OCI-LY1 (cell line): ENCODE data around the gene NBL1.
A peak's percentile ranks its signal among the peaks of the same experiment; 100 is the strongest.

Experiments
- H2AFZ ChIP-seq: fragments of 200-600 bp; sonication (generic), shearing (Covaris generic); 2 replicates; pipeline ENCODE4 v1.6.0; 2014; ENCODE audit warnings: antibody characterized with exemption, mild to moderate bottlenecking, low read length
- H3F3A ChIP-seq: fragments of 200-600 bp; sonication (generic), shearing (Covaris generic); 2 replicates; pipeline ENCODE4 v1.6.0; 2014; ENCODE audit warnings: mild to moderate bottlenecking, antibody characterized with exemption, low read length, moderate library complexity; ENCODE audit not compliant: insufficient read depth
- H3K27ac ChIP-seq: fragments of 200-600 bp; sonication (generic); 2 replicates; pipeline ENCODE4 v1.5.1; 2014; ENCODE audit warnings: low read length, mixed run types, mild to moderate bottlenecking, low read depth; ENCODE audit not compliant: poor library complexity, severe bottlenecking
- H3K27me3 ChIP-seq: fragments of 200-600 bp; sonication (generic); 2 replicates; pipeline ENCODE4 v1.6.0; 2014; ENCODE audit warnings: antibody characterized with exemption, mild to moderate bottlenecking, low read length, moderate library complexity; ENCODE audit not compliant: insufficient read depth
- H3K36me3 ChIP-seq: fragments of 200-600 bp; sonication (generic); 2 replicates; pipeline ENCODE4 v1.6.1; 2014; ENCODE audit warnings: mild to moderate bottlenecking, antibody characterized with exemption, low read length, moderate library complexity, mixed read lengths; ENCODE audit not compliant: insufficient read depth
- H3K4me1 ChIP-seq: fragments of 200-600 bp; sonication (generic); 2 replicates; pipeline ENCODE4 v1.5.1; 2014; ENCODE audit warnings: mild to moderate bottlenecking, low read length, moderate library complexity; ENCODE audit not compliant: insufficient read depth, severe bottlenecking
- H3K4me2 ChIP-seq: fragments of 200-600 bp; sonication (generic), shearing (Covaris generic); 2 replicates; pipeline ENCODE4 v1.6.1; 2014; ENCODE audit warnings: low read length
- H3K4me3 ChIP-seq: fragments of 200-600 bp; sonication (generic); 2 replicates; pipeline ENCODE4 v1.5.1; 2014; ENCODE audit warnings: low read length, low read depth, mild to moderate bottlenecking, mixed read lengths; ENCODE audit not compliant: poor library complexity, severe bottlenecking
- H3K79me2 ChIP-seq: fragments of 200-600 bp; shearing (Covaris generic); 2 replicates; pipeline ENCODE4 v1.6.1; 2016; ENCODE audit warnings: mixed run types, low read length, mixed read lengths; ENCODE audit not compliant: insufficient read depth
- H3K9ac ChIP-seq: fragments of 200-600 bp; sonication (generic), shearing (Covaris generic); 2 replicates; pipeline ENCODE4 v1.6.1; 2014; ENCODE audit warnings: mild to moderate bottlenecking, low read length, mixed read lengths
- H3K9me2 ChIP-seq: fragments of 200-600 bp; sonication (generic), shearing (Covaris generic); 2 replicates; pipeline ENCODE4 v1.6.1; 2014; ENCODE audit warnings: low read depth, mild to moderate bottlenecking, low read length, mixed read lengths
- H3K9me3 ChIP-seq: fragments of 200-600 bp; shearing (Covaris generic); 2 replicates; pipeline ENCODE4 v1.6.1; 2014; ENCODE audit warnings: low read length, mixed read lengths
- H4K20me1 ChIP-seq: fragments of 200-600 bp; sonication (generic), shearing (Covaris generic); 2 replicates; pipeline ENCODE4 v1.6.0; 2016; ENCODE audit warnings: mild to moderate bottlenecking, low read length; ENCODE audit not compliant: insufficient read depth
- CTCF ChIP-seq: fragments of 200-600 bp; sonication (generic), shearing (Covaris generic); IDR thresholded peaks from 2 replicates; pipeline ENCODE4 v1.5.1; 2017; ENCODE audit warnings: mild to moderate bottlenecking, antibody characterized with exemption, low read length, moderate library complexity, mixed read lengths
- EZH2 ChIP-seq: fragments of 200-600 bp; sonication (generic), shearing (Covaris generic); IDR thresholded peaks from 2 replicates; pipeline ENCODE4 v1.8.0; 2017; ENCODE audit warnings: borderline replicate concordance, mixed run types, mild to moderate bottlenecking, antibody characterized with exemption, low read length, moderate library complexity, mixed read lengths

The NBL1 gene

DNA sequence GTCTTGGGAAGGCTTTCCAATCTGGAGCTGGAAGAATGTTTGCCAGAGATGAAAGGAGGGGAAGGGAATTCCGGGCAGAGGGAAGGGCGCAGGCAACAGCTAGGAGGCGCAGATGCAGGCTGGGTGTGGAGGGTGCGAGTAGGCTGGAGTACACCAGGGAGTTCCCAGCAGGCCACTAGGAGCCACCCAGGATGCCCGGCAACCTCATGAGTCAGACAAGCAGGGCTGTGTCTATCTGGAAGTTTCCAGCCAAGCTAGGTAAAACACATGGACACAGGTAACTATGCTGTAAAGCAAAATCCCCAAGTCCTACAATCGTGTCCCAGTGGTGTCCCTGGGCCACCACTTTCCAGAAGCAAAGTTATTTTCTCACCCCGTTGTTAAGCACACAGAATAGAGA, 990 bp upstream of the NBL1 start:
- Histone ChIP-seq H3K79me2 (no peaks in the 10 kb centered on the region), H3K9ac (no peak overlapping the region), H3K36me3 (no peaks in the 10 kb centered on the region), H3K9me2 (no peaks in the 10 kb centered on the region), H3K9me3 (no peaks in the 10 kb centered on the region), H3K4me2 (no peak overlapping the region), H3K4me3 (no peak overlapping the region), H3F3A (no peaks in the 10 kb centered on the region), H2AFZ (no peak overlapping the region), H3K4me1 (peaks cover 36% of the 10 kb centered on the region), H4K20me1 (no peaks in the 10 kb centered on the region), H3K27me3 (no peaks in the 10 kb centered on the region; the same call in 1 of the 2 replicates), H3K27ac (no peak overlapping the region)
- TF ChIP-seq CTCF = no peak

DNA sequence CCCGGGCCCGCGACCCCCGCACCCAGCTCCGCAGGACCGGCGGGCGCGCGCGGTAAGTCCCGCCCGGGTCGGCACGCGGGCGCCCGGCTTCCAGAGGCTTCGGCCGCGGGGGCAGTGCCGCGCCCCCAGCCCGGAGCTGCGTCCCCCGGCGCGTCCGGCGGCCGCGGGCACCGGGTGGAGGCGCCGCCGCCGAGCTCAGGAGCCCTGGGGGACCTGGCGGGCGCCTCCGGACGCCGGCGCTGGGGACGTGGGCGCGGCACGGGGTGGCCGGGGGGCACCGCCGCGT, 227 bp downstream of the NBL1 start:
- peak overlapping the region; percentile 59; the same call in 1 of the 2 replicates for H3K9ac ChIP-seq
- H4K20me1 ChIP-seq = no peaks in the 10 kb centered on the region
- no peak overlapping the region for H3K27ac ChIP-seq
- H3K4me1 ChIP-seq = peaks cover 37% of the 10 kb centered on the region
- H3K4me3 ChIP-seq = peak overlapping the region; percentile 63
- peak overlapping the region; percentile 71 for H3K4me2 ChIP-seq
- H3K9me3 ChIP-seq = no peaks in the 10 kb centered on the region
- H3F3A ChIP-seq = no peaks in the 10 kb centered on the region
- no peaks in the 10 kb centered on the region for H3K9me2 ChIP-seq
- no peaks in the 10 kb centered on the region for H3K79me2 ChIP-seq
- no peak overlapping the region for H2AFZ ChIP-seq
- no peak for TF ChIP-seq CTCF
- no peak for TF ChIP-seq EZH2
- H3K36me3 ChIP-seq = no peaks in the 10 kb centered on the region
- H3K27me3 ChIP-seq = no peaks in the 10 kb centered on the region; the same call in 1 of the 2 replicates

DNA sequence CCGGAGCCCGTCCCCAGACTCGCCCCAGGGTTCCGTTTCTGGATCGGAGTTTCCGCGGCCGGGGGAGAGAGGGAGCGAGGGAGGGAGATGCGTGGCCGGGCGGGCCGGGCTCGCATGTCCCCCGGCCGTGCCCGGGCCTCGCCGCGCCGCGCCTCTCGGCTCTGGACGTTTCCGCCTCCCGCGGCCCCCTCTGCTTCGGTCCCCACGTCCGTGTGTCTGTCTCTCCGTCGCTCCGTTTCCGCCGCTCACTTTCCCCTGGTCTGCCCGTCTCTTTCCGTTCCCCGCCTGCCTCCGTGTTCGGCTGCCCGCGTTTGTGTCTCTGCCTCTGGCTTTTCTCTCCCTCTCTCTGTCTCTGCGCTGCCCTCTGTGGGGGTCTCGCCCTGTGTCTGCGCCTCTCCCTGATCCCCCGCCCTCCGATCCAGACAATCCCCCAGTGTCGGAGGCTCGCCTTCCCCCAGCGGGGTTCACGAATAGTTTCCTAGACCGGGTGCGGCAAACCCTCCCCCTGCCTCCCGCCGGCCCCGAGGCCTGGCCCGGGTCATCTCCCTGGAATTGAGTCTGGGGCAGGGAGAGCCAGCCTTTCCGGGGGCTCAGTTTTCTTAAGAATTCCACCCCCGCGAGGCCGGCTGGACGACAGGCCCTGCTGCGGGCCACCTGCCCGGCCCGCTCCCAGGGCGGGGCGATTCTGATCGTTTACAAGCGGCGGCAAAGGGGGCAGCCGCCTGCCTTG, 735 bp downstream of the NBL1 start:
- no peaks in the 10 kb centered on the region; the same call in 1 of the 2 replicates for H3K27me3 ChIP-seq
- peak overlapping the region; percentile 59 for H3K9ac ChIP-seq
- no peaks in the 10 kb centered on the region for H3K36me3 ChIP-seq
- no peak overlapping the region for H2AFZ ChIP-seq
- no peaks in the 10 kb centered on the region for H3K9me2 ChIP-seq
- H4K20me1 ChIP-seq = no peaks in the 10 kb centered on the region
- no peak for TF ChIP-seq CTCF
- TF ChIP-seq EZH2 = no peak
- H3K4me1 ChIP-seq = peaks cover 37% of the 10 kb centered on the region
- H3K9me3 ChIP-seq = no peaks in the 10 kb centered on the region
- peak overlapping the region; percentile 71 for H3K4me2 ChIP-seq
- peak overlapping the region; percentile 63 for H3K4me3 ChIP-seq
- no peaks in the 10 kb centered on the region for H3F3A ChIP-seq
- no peak overlapping the region for H3K27ac ChIP-seq
- H3K79me2 ChIP-seq = no peaks in the 10 kb centered on the region
